Left lung (tissue), 10 donors: Measurements from ENCODE around the gene GPC2. TPM values are rescaled to one million over a fixed set of nuclear protein-coding genes. Genes with fewer than 3 reads are reported as not detected.
"Not testable (repeated sequence)": the region's sequence is repeated elsewhere in the genome, so short reads cannot be mapped to it uniquely, and the experiment has no call there.

Experiments used
- ATAC-seq: fragments of 200-7000 bp; cut with Tn5 transposase; one replicate; pipeline ENCODE4 v1.9.1; 2020; ENCODE audit warnings: moderate library complexity
- DNase-seq, 4 donors: peaks; one replicate each; pipeline ENCODE4 v3.0.0-alpha.2; 2013 to 2020
- H3K27ac ChIP-seq, 2 donors: fragments of 200-600 bp; sonication (generic) in 1 of 2; one replicate each; pipeline versions ENCODE4 v1.5.0 to v1.8.0; 2020 to 2021
- H3K27me3 ChIP-seq, 2 donors: fragments of 200-600 bp; sonication (generic) in 1 of 2; one replicate each; pipeline versions ENCODE4 v1.5.0 to v1.8.0; 2020 to 2021
- H3K36me3 ChIP-seq, 2 donors: fragments of 200-600 bp; sonication (generic) in 1 of 2; one replicate each; pipeline versions ENCODE4 v1.5.0 to v1.8.0; 2020 to 2021
- H3K4me1 ChIP-seq, 2 donors: fragments of 200-600 bp; one replicate each; pipeline ENCODE4 v1.8.0; 2021
- H3K4me3 ChIP-seq, 2 donors: fragments of 200-600 bp; sonication (generic) in 1 of 2; one replicate each; pipeline versions ENCODE4 v1.5.0 to v1.8.0; 2020 to 2021; ENCODE audit warnings: mild to moderate bottlenecking in 1 of 2
- H3K9me3 ChIP-seq, 2 donors: fragments of 200-600 bp; sonication (generic) in 1 of 2; one replicate each; pipeline versions ENCODE4 v1.5.0 to v1.8.0; 2020 to 2021
- intact Hi-C, 2 donors: fragments of 100-400 bp; cut with DNase I; formaldehyde crosslinking; loops; one replicate each; pipeline versions ENCODE4 v1.11.2 to v1.14.2; 2022
- polyA plus RNA-seq, 6 donors: library from polyadenylated mRNA; unstranded; fragments of 120-200 nt; gene quantifications; one replicate each; pipeline ENCODE4 v1.2.1, GENCODE V29; 2013; ENCODE audit not compliant: insufficient read length in 6 of 6
- total RNA-seq, 2 donors: library from RNA; stranded (reverse); fragmentation: NEBNext Ultra II Directional; extraction: Animal tissue kit (Norgen Biotek cat#: 25700); gene quantifications; one replicate each; pipeline ENCODE4 v1.2.1, GENCODE V29; 2021
- TF ChIP-seq, protein P1 (sequence below), 2 donors: fragments of 200-600 bp; sonication (generic) in 1 of 2; IDR thresholded peaks; one replicate each; pipeline versions ENCODE4 v1.5.0 to v1.8.0; 2021; ENCODE audit warnings: antibody characterized with exemption in 2 of 2
- donor health status: DM: no; HTN: yes; CAD: no.
- donor health status: DM: no; HTN: no; CAD: no.

Gene GPC2
- total and polyA plus RNA-seq, 8 donors: 2.5 to 17.0 (median 10.2) TPM

DNA sequence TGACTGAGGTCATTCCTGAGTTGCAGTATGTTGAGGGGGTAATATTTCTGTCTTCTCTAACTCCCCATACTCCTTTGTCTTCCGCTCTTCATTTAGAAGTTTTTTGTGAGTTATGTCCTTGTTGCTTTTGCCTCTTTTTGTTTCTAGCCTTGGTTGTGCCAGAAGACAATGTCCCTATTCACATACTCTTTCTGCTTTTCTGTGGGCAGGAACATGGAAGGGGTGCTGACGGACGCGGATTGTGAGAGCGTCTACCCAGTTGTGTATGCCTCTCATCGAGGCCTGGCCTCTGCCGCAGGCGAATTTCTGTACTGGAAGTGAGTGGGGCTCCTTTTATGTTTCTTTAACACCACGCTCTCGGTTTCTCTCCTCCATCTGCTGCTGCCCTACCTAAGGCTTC, 21.1 kb upstream of the GPC2 start:
- Histone ChIP-seq H3K27me3 (no peaks in the 10 kb centered on the region), H3K36me3 (no peaks in the 10 kb centered on the region), H3K9me3 (no peaks in the 10 kb centered on the region), H3K4me3 (no peak overlapping the region), H3K27ac (no peak overlapping the region), H3K4me1 (no peaks in the 10 kb centered on the region)
- ATAC-seq (no peak), DNase-seq (no peak)
- TF ChIP-seq, protein P1, sequence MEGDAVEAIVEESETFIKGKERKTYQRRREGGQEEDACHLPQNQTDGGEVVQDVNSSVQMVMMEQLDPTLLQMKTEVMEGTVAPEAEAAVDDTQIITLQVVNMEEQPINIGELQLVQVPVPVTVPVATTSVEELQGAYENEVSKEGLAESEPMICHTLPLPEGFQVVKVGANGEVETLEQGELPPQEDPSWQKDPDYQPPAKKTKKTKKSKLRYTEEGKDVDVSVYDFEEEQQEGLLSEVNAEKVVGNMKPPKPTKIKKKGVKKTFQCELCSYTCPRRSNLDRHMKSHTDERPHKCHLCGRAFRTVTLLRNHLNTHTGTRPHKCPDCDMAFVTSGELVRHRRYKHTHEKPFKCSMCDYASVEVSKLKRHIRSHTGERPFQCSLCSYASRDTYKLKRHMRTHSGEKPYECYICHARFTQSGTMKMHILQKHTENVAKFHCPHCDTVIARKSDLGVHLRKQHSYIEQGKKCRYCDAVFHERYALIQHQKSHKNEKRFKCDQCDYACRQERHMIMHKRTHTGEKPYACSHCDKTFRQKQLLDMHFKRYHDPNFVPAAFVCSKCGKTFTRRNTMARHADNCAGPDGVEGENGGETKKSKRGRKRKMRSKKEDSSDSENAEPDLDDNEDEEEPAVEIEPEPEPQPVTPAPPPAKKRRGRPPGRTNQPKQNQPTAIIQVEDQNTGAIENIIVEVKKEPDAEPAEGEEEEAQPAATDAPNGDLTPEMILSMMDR (IDR thresholded peaks at IDR 0.05): no peak
- intact Hi-C loops: no loop called here

DNA sequence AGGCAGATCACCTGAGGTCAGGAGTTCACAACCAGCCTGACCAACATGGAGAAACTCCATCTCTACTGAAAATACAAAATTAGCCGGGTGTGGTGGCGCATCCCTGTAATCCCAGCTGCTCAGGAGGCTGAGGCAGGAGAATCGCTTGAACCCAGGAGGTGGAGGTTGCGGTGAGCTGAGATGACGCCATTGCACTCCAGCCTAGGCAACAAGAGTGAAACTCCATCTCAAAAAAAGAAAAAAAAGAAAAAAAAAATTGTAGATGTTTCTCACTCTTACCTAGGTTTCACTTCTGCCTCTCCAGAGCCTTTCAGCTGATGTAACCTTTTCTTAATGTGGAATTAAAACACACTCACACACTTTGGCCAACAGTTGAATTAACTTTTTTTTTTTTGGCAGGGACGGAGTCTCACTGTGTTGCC, 18.7 kb upstream of the GPC2 start:
- H3K27me3 ChIP-seq, H3K27ac ChIP-seq, intact Hi-C loops, ATAC-seq, H3K9me3 ChIP-seq, H3K4me3 ChIP-seq, H3K4me1 ChIP-seq, DNase-seq, H3K36me3 ChIP-seq: not testable (repeated sequence)

DNA sequence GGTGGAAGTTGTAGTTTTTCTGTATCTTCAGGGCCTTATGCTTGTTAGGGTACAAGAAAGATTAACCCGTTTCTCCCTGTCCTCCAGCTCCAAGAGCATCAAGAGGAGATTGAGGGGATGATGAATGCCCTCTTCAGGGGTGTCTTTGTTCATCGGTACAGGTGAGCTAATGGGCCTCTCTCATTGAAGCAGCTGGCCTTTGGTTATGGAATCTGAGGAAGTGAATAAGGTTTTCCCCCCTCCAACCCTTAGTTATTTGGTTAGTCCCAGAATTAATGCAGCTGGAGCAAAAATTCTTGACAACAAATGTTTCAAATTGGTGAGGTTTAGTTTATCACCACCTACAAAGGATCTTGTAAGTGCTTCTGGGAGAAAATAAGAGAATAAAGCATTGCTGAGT, 18.0 kb upstream of the GPC2 start:
- H3K9me3 ChIP-seq: no peaks in the 10 kb centered on the region
- H3K4me3 ChIP-seq: no peak overlapping the region
- ATAC-seq (no peak), DNase-seq (no peak)
- intact Hi-C loops: no loop called here
- no peaks in the 10 kb centered on the region for H3K36me3 ChIP-seq
- no peak overlapping the region for H3K27ac ChIP-seq
- H3K27me3 ChIP-seq: no peaks in the 10 kb centered on the region
- H3K4me1 ChIP-seq: peaks cover 0 to 15% of the 10 kb centered on the region in 2 donors
- TF ChIP-seq, protein P1 (IDR thresholded peaks at IDR 0.05): no peak

DNA sequence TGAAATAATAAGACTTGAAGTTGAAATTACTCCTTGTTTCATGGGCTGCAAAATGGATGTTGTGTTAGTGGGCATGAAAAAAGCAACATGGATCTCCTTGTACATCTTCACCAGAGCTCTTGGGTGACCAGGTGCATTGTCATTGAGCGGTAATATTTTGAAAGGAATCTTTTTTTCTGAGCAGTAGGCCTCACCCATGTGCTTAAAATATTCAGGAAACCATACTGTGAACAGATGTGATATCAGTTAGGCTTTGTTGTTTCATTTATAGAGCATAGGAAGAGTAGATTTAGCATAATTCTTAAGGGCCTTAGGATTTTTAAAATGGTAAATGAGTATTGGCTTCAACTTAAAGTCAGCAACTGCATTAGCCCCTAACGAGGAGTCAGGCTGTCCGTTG, 15.8 kb upstream of the GPC2 start:
- intact Hi-C loops: no loop called here
- TF ChIP-seq, protein P1 (IDR thresholded peaks at IDR 0.05): no peak
- no peaks in the 10 kb centered on the region for H3K9me3 ChIP-seq
- no peak for ATAC-seq
- H3K27ac ChIP-seq: no peak overlapping the region
- H3K27me3 ChIP-seq: no peaks in the 10 kb centered on the region
- H3K4me3 ChIP-seq: no peak overlapping the region
- no peaks in the 10 kb centered on the region for H3K36me3 ChIP-seq
- H3K4me1 ChIP-seq: peaks cover 0 to 18% of the 10 kb centered on the region in 2 donors
- no peak for DNase-seq

DNA sequence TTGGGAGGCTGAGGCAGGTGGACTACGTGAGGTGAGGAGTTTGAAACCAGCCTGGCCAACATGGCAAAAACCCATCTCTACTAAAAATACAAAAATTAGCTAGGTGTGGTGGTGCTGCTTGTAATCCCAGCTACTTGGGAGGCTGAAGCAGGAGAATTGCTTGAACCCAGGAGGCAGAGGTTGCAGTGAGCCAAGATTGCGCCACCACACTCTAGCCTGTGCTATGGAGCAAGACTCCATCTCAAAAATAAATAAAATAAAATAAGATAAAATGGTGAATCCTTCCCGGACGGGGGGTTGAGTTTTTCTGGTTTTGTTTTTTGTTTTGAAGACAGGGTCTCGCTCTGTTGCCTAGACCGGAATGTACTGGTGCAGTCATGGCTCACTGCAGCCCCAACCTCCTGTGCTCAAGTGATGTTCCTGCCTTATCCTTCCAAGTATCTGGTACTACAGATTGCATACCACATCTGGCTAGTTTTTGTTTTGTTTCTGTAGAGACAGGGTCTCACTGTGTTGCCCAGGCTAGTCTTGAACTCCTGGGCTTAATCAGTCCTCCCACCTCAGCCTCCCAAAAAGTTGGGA, 15.2 kb upstream of the GPC2 start:
- peaks cover 0 to 18% of the 10 kb centered on the region in 2 donors for H3K4me1 ChIP-seq
- H3K27ac ChIP-seq, ATAC-seq, H3K36me3 ChIP-seq, intact Hi-C loops, DNase-seq, H3K4me3 ChIP-seq, H3K27me3 ChIP-seq, H3K9me3 ChIP-seq: not testable (repeated sequence)

DNA sequence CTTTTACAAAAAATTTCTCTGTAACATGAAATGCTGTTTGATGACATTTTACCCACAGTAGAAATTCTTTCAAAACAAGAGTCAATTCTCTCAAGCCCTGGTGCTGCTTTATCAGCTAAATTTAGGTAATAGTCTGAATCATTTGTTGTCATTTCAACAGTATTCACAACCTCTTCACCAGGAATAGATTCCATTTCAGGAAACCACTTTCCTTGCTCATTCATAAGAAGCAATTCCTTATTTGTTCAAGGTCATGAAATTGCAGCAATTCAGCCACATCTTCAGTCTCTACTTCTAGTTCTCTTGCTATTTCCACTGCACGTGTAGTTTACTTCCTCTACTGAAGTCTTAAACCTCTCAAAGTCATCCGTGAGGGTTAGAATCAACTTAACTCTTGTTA, 14.6 kb upstream of the GPC2 start:
- intact Hi-C loops: no loop called here
- no peak overlapping the region for H3K4me3 ChIP-seq
- TF ChIP-seq, protein P1 (IDR thresholded peaks at IDR 0.05): no peak
- no peaks in the 10 kb centered on the region for H3K9me3 ChIP-seq
- H3K36me3 ChIP-seq: no peaks in the 10 kb centered on the region
- ATAC-seq (peak; percentile 57), DNase-seq (no peak)
- peaks cover 0 to 18% of the 10 kb centered on the region in 2 donors for H3K4me1 ChIP-seq
- H3K27me3 ChIP-seq: no peaks in the 10 kb centered on the region
- no peak overlapping the region for H3K27ac ChIP-seq
